ENCODE measurements around the gene FTO. TPM values are rescaled to one million over a fixed set of nuclear protein-coding genes. Genes with fewer than 3 reads are reported as not detected.

The FTO gene
- total RNA-seq, 4 donors from 2014 or later: 102 to 138 (median 130) TPM

DNA sequence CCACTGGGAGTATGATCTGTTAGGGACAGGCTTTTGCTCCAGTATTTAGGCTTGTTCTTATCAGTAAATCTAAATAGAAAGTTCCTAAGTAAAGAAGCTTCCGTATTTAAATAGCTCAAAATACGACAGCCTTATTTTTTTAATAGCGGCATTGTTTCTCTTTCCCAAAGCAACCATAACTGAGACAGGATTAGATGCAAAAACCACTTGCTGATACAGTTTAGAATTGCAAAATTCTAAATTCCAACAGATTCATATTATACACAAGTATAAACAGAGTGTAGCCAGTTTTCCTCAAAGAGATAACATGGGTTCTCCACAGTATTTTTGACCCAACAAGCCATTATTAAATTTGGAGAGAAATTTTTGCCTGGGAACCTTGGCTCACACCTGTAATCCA is 276.7 kb downstream of the FTO start:
- Histone ChIP-seq H3K9me3 (no peaks in the 10 kb centered on the region), H3K27ac (no peak overlapping the region), H3K27me3 (no peaks in the 10 kb centered on the region), H3K4me1 (no peaks in the 10 kb centered on the region), H3K4me3 (no peak overlapping the region), H3K36me3 (no peaks in the 10 kb centered on the region)
- 94 to 100% methylated on average over 3 of the region's 3 CpGs for WGBS, 2 donors (ENCODE audit: low coverage in 1 of 2)
- TF ChIP-seq, protein P1, sequence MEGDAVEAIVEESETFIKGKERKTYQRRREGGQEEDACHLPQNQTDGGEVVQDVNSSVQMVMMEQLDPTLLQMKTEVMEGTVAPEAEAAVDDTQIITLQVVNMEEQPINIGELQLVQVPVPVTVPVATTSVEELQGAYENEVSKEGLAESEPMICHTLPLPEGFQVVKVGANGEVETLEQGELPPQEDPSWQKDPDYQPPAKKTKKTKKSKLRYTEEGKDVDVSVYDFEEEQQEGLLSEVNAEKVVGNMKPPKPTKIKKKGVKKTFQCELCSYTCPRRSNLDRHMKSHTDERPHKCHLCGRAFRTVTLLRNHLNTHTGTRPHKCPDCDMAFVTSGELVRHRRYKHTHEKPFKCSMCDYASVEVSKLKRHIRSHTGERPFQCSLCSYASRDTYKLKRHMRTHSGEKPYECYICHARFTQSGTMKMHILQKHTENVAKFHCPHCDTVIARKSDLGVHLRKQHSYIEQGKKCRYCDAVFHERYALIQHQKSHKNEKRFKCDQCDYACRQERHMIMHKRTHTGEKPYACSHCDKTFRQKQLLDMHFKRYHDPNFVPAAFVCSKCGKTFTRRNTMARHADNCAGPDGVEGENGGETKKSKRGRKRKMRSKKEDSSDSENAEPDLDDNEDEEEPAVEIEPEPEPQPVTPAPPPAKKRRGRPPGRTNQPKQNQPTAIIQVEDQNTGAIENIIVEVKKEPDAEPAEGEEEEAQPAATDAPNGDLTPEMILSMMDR (IDR thresholded peaks at IDR 0.05): no peak
- TF ChIP-seq POLR2AphosphoS5 (IDR thresholded peaks at IDR 0.05): no peak
- no peak for TF ChIP-seq EP300 (IDR thresholded peaks at IDR 0.05)
- no peak for TF ChIP-seq POLR2A (IDR thresholded peaks at IDR 0.05)
- no peak for ATAC-seq

DNA sequence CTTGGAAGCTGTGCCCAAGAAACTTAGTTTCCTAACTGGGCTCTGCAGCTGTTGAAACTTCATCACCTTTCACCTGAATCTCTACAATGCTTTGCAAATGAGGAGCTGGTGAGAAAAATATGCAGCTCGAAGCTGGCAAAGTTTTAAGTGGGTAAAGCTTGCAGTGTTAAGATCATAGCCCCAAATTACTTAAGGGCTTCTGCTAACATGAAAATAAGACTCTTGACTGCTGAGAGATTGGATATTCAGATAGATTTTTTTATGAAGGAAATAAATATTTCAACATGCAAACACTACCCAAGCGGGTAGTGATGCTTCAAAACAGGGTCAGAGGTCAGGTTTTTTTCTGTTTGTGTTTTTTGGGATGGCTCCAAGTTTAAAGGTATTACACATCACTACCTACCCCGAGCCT is 278.7 kb downstream of the FTO start:
- H3K27ac ChIP-seq: no peak overlapping the region
- TF ChIP-seq EP300 (IDR thresholded peaks at IDR 0.05): no peak
- no peak for TF ChIP-seq POLR2AphosphoS5 (IDR thresholded peaks at IDR 0.05)
- TF ChIP-seq, protein P1 (IDR thresholded peaks at IDR 0.05): no peak
- no peak for ATAC-seq
- H3K9me3 ChIP-seq: no peaks in the 10 kb centered on the region
- H3K4me3 ChIP-seq: no peak overlapping the region
- WGBS, 2 donors (ENCODE audit: low coverage in 1 of 2): 79 to 89% methylated on average over 2 to 3 of the region's 3 CpGs
- no peaks in the 10 kb centered on the region for H3K36me3 ChIP-seq
- H3K4me1 ChIP-seq: no peaks in the 10 kb centered on the region
- H3K27me3 ChIP-seq: no peaks in the 10 kb centered on the region

DNA sequence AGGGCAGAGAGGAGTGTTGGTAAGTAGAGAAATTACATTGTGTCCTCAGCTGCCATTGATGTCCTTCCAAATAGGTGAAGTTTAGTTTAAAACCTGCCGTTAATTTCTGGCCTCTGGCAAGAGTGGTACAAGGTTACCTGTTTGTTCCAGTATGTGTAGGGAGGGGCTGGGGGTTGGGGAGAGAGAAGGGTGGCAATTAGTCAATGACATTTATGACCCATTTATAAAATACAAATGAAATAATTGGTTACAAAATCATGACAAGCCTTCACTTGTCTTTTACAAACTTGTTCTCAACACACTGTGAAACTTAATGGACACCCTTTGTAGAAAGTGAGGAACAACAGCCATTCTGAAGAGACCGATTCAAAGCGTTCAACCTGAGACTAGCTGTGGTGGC is 281.0 kb downstream of the FTO start:
- ATAC-seq: no peak
- H3K27me3 ChIP-seq: no peaks in the 10 kb centered on the region
- no peaks in the 10 kb centered on the region for H3K9me3 ChIP-seq
- TF ChIP-seq EP300 (IDR thresholded peaks at IDR 0.05) (no peak), POLR2AphosphoS5 (IDR thresholded peaks at IDR 0.05) (no peak), POLR2A (IDR thresholded peaks at IDR 0.05) (no peak)
- TF ChIP-seq, protein P1 (IDR thresholded peaks at IDR 0.05): no peak
- H3K4me3 ChIP-seq: no peak overlapping the region
- H3K36me3 ChIP-seq: no peaks in the 10 kb centered on the region
- no peak overlapping the region for H3K27ac ChIP-seq
- 82 to 97% methylated on average over 1 to 3 of the region's 3 CpGs for WGBS, 2 donors (ENCODE audit: low coverage in 1 of 2)
- H3K4me1 ChIP-seq: no peaks in the 10 kb centered on the region

DNA sequence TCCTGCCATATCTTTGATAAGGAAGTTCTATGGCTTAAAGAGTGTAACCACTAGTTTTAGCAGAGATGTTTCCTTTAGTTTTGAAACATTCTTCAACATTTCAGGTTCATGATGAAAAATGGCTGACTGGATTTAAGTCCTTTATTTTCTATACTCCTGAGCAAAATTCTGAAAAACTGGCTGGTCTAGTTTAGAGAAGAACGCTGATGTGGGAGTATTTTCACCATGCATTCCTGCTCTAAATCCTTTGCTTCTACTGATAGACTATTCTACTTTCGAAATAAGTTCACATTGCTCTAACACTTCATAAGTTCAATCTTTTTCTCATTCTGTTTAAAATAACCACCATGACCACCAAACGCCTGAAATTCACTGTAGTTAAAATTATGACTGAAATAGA is 281.9 kb downstream of the FTO start:
- no peak overlapping the region for H3K27ac ChIP-seq
- no peaks in the 10 kb centered on the region for H3K36me3 ChIP-seq
- ATAC-seq: no peak
- peaks cover 0 to 1% (median 0%) of the 10 kb centered on the region in 3 donors for H3K4me1 ChIP-seq
- WGBS, 2 donors (ENCODE audit: low coverage in 1 of 2): 71 to 72% methylated on average over 1 to 3 of the region's 3 CpGs
- H3K4me3 ChIP-seq: no peak overlapping the region
- H3K27me3 ChIP-seq: no peaks in the 10 kb centered on the region
- no peak for TF ChIP-seq POLR2A (IDR thresholded peaks at IDR 0.05)
- TF ChIP-seq POLR2AphosphoS5 (IDR thresholded peaks at IDR 0.05): no peak
- TF ChIP-seq, protein P1 (IDR thresholded peaks at IDR 0.05): no peak
- H3K9me3 ChIP-seq: no peaks in the 10 kb centered on the region

DNA sequence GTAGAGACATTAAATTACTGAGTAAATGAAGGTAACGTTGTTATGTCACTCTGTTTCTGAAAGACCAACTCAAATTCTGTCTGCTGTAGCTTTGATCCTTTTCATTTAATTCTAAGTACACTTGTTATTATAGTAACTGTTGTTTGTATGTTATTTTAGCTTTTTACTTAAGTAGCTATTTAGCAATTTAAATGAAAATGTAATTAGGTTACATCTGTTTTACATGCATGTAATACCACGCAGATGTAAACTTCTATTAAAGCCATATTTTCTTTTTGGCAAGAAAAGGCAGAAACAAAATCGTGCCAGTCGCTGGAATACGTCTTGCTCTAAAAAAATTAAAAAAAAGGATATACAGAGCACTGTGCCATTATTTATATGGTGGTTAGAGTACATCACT is 282.8 kb downstream of the FTO start:
- TF ChIP-seq POLR2AphosphoS5 (IDR thresholded peaks at IDR 0.05) (no peak), POLR2A (IDR thresholded peaks at IDR 0.05) (no peak), EP300 (IDR thresholded peaks at IDR 0.05) (no peak)
- TF ChIP-seq, protein P1 (IDR thresholded peaks at IDR 0.05): no peak
- no peak for ATAC-seq
- Histone ChIP-seq H3K9me3 (no peaks in the 10 kb centered on the region), H3K27me3 (no peaks in the 10 kb centered on the region), H3K36me3 (no peaks in the 10 kb centered on the region), H3K4me1 (peaks cover 0 to 11% (median 0%) of the 10 kb centered on the region in 3 donors), H3K27ac (no peak overlapping the region), H3K4me3 (no peak overlapping the region)
- 91 to 96% methylated on average over 5 of the region's 5 CpGs for WGBS, 2 donors (ENCODE audit: low coverage in 1 of 2)
